K562 (cell line): ENCODE results near the gene FAM227A. TPM values are rescaled to one million over a fixed set of nuclear protein-coding genes. Genes with fewer than 3 reads are reported as not detected.

Source experiments
- GATA2 ChIP-seq: sonication (generic); formaldehyde crosslinking; IDR thresholded peaks from 2 replicates; pipeline ENCODE4 v1.4.0; 2020; ENCODE audit warnings: mild to moderate bottlenecking, missing genetic modification reagents
- GATAD2B ChIP-seq: fragments of 450-650 bp; IDR thresholded peaks from 2 replicates; pipeline ENCODE4 v1.6.1; 2017; ENCODE audit warnings: mild to moderate bottlenecking, borderline replicate concordance
- KDM1A ChIP-seq, 2 experiments: fragments of 450-650 bp; IDR thresholded peaks; 2 replicates each; pipeline ENCODE4 v1.6.1; 2016; ENCODE audit warnings: mild to moderate bottlenecking in 2 of 2
- PML ChIP-seq: IDR thresholded peaks from 2 replicates; pipeline ENCODE4 v1.6.1; 2012; ENCODE audit warnings: low read length, inconsistent platforms
- RBM17 ChIP-seq: fragments of 200-400 bp; formaldehyde crosslinking; IDR thresholded peaks from 2 replicates; pipeline ENCODE4 v1.6.1; 2017; ENCODE audit warnings: low read depth, mild to moderate bottlenecking, low read length, borderline replicate concordance
- ZFP36 ChIP-seq: fragments of 150-350 bp; IDR thresholded peaks from 2 replicates; pipeline ENCODE4 v1.6.1; 2018; ENCODE audit warnings: low read length, low read depth; ENCODE audit not compliant: partially characterized antibody
- polyA plus RNA-seq, 8 experiments: library from polyadenylated mRNA; depleted of rRNA in 4 of 8; stranded (reverse) in 5 of 8; unstranded in 3 of 8; fragments of >200 nt; fragmentation: Nextera tagmentation in 2 of 8; fragmentation: Illumina TruSeq in 1 of 8; extraction: Ambion mirVana in 2 of 8; extraction: Trizol in 1 of 8; gene quantifications; 2 replicates each; pipeline versions ENCODE4 v1.2.1 to v1.2.3, GENCODE V29; 2011 to 2014; ENCODE audit warnings: inconsistent platforms in 1 of 8, missing spikeins in 1 of 8
- total RNA-seq, 7 experiments: library from RNA; depleted of rRNA in 6 of 7; stranded (reverse); fragments of >200 nt in 6 of 7; fragmentation: Illumina TruSeq in 2 of 7; extraction: Trizol in 2 of 7; gene quantifications; 2 replicates each; pipeline versions ENCODE4 v1.2.1 to v1.2.3, GENCODE V29; 2011 to 2021; ENCODE audit warnings: low replicate concordance in 1 of 7
- TF ChIP-seq, protein P1 (sequence below): fragments of 450-650 bp; IDR thresholded peaks from 2 replicates; pipeline ENCODE4 v1.6.1; 2016; ENCODE audit warnings: mild to moderate bottlenecking, moderate library complexity

The FAM227A gene
- total and polyA plus RNA-seq, 9 of the 15 experiments (the other 6 are each of a cell fraction or from before 2014, with no cell fraction given) = 0.10 to 2.2 (median 0.83) TPM

DNA sequence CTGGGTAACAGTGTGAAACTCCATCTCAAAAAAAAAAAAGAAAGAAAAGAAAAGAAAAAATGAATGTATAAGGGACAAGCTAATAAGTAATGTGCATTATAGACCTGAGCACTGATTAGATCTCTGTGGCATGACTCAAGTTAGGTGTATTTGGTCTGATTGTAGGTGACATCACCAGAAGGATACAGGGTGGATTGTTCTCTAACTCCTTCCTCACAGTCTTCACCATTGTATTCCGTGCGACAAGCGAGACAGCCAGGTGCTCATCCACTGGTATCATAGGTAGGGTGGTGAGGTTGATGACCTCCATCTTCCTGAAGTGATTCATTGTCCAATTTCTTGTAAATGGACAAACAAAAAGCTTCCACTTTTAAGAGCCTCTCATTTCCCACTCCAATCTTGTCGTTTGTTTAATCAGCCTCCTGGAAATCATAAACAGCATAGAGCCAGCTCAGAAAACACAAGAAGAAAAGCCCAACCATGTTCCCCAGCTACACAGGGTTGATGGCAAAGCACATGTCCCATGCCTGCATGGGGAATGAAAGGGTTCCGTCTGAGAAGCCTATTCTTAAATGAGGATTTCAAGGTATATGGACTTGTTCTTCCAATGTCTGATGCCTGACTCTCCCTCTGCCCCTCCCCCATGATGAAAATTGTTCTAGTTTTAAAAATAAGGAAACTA is 6.2 kb downstream of the FAM227A start (continued):
- TF ChIP-seq, protein P1, sequence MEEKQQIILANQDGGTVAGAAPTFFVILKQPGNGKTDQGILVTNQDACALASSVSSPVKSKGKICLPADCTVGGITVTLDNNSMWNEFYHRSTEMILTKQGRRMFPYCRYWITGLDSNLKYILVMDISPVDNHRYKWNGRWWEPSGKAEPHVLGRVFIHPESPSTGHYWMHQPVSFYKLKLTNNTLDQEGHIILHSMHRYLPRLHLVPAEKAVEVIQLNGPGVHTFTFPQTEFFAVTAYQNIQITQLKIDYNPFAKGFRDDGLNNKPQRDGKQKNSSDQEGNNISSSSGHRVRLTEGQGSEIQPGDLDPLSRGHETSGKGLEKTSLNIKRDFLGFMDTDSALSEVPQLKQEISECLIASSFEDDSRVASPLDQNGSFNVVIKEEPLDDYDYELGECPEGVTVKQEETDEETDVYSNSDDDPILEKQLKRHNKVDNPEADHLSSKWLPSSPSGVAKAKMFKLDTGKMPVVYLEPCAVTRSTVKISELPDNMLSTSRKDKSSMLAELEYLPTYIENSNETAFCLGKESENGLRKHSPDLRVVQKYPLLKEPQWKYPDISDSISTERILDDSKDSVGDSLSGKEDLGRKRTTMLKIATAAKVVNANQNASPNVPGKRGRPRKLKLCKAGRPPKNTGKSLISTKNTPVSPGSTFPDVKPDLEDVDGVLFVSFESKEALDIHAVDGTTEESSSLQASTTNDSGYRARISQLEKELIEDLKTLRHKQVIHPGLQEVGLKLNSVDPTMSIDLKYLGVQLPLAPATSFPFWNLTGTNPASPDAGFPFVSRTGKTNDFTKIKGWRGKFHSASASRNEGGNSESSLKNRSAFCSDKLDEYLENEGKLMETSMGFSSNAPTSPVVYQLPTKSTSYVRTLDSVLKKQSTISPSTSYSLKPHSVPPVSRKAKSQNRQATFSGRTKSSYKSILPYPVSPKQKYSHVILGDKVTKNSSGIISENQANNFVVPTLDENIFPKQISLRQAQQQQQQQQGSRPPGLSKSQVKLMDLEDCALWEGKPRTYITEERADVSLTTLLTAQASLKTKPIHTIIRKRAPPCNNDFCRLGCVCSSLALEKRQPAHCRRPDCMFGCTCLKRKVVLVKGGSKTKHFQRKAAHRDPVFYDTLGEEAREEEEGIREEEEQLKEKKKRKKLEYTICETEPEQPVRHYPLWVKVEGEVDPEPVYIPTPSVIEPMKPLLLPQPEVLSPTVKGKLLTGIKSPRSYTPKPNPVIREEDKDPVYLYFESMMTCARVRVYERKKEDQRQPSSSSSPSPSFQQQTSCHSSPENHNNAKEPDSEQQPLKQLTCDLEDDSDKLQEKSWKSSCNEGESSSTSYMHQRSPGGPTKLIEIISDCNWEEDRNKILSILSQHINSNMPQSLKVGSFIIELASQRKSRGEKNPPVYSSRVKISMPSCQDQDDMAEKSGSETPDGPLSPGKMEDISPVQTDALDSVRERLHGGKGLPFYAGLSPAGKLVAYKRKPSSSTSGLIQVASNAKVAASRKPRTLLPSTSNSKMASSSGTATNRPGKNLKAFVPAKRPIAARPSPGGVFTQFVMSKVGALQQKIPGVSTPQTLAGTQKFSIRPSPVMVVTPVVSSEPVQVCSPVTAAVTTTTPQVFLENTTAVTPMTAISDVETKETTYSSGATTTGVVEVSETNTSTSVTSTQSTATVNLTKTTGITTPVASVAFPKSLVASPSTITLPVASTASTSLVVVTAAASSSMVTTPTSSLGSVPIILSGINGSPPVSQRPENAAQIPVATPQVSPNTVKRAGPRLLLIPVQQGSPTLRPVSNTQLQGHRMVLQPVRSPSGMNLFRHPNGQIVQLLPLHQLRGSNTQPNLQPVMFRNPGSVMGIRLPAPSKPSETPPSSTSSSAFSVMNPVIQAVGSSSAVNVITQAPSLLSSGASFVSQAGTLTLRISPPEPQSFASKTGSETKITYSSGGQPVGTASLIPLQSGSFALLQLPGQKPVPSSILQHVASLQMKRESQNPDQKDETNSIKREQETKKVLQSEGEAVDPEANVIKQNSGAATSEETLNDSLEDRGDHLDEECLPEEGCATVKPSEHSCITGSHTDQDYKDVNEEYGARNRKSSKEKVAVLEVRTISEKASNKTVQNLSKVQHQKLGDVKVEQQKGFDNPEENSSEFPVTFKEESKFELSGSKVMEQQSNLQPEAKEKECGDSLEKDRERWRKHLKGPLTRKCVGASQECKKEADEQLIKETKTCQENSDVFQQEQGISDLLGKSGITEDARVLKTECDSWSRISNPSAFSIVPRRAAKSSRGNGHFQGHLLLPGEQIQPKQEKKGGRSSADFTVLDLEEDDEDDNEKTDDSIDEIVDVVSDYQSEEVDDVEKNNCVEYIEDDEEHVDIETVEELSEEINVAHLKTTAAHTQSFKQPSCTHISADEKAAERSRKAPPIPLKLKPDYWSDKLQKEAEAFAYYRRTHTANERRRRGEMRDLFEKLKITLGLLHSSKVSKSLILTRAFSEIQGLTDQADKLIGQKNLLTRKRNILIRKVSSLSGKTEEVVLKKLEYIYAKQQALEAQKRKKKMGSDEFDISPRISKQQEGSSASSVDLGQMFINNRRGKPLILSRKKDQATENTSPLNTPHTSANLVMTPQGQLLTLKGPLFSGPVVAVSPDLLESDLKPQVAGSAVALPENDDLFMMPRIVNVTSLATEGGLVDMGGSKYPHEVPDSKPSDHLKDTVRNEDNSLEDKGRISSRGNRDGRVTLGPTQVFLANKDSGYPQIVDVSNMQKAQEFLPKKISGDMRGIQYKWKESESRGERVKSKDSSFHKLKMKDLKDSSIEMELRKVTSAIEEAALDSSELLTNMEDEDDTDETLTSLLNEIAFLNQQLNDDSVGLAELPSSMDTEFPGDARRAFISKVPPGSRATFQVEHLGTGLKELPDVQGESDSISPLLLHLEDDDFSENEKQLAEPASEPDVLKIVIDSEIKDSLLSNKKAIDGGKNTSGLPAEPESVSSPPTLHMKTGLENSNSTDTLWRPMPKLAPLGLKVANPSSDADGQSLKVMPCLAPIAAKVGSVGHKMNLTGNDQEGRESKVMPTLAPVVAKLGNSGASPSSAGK = no peak
- TF ChIP-seq PML = no peak
- no peak for TF ChIP-seq RBM17
- TF ChIP-seq GATAD2B = no peak
- TF ChIP-seq ZFP36 = no peak
- TF ChIP-seq GATA2 (CRISPR knock-in tag) = no peak
- TF ChIP-seq KDM1A (IDR thresholded peaks at IDR 0.05) = no peak
